ENCODE measurements around the gene PXMP2.

DNA sequence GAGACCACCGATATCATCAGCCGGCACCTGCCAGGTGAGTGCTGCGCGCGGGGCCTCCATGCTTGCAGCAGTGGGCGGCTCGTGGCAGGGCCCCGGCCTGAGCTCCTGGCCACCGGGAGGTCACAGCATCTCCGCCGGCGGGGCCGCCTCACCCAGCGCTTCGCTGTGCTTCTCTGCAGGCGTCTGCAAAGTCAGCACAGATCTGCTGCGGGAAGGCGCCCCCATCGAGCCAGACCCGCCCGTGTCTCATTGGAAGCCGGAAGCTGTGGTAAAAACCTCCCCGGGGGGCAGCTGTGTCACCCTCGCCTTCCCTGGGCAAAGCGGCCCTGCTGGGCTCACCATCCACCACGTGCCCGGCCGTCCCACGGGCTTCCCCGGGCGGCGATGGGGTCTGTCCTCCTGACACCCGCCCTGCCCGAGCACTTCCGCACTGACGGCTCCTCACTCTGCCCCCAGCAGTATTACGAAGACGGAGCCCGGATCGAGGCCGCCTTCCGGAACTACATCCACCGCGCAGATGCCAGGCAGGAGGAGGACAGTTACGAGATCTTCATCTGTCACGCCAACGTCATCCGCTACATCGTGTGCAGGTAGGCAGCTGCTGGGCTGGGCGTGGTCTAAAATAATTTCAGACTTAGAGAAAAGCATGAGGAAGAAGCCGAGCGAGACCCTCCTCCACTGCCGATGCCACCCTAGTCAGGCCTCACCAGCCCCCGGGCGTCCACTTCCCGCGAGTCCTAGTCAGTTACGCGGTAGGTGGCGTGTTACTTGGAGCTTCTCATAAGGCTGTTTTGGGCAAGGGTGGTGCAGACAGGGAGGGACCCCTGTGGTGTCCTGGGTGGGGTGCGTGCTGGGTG is 30.4 kb downstream of the PXMP2 start:
- TF ChIP-seq EZH2 (IDR thresholded peaks at IDR 0.05) (no peak), EZH2phosphoT487 (IDR thresholded peaks at IDR 0.05) (no peak)
- TF ChIP-seq, protein P1, sequence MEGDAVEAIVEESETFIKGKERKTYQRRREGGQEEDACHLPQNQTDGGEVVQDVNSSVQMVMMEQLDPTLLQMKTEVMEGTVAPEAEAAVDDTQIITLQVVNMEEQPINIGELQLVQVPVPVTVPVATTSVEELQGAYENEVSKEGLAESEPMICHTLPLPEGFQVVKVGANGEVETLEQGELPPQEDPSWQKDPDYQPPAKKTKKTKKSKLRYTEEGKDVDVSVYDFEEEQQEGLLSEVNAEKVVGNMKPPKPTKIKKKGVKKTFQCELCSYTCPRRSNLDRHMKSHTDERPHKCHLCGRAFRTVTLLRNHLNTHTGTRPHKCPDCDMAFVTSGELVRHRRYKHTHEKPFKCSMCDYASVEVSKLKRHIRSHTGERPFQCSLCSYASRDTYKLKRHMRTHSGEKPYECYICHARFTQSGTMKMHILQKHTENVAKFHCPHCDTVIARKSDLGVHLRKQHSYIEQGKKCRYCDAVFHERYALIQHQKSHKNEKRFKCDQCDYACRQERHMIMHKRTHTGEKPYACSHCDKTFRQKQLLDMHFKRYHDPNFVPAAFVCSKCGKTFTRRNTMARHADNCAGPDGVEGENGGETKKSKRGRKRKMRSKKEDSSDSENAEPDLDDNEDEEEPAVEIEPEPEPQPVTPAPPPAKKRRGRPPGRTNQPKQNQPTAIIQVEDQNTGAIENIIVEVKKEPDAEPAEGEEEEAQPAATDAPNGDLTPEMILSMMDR (IDR thresholded peaks at IDR 0.05), result no peak

Data from neural progenitor cell (in vitro differentiated cells).